Tongue (tissue), 2 donors: ENCODE results near the gene TAAR1. TPM values are rescaled to one million over a fixed set of nuclear protein-coding genes. Genes with fewer than 3 reads are reported as not detected.
"Not testable (repeated sequence)": the region's sequence is repeated elsewhere in the genome, so short reads cannot be mapped to it uniquely, and the experiment has no call there.

Experiments used
- DNase-seq: peaks from one replicate; pipeline ENCODE4 v3.0.0-alpha.2; 2015
- total RNA-seq: library from RNA; depleted of rRNA; stranded (reverse); fragments of >200 nt; gene quantifications from one replicate; pipeline ENCODE4 v1.2.3, GENCODE V29; 2014

Gene TAAR1
- total RNA-seq, result not detected

GRCh38 chr6:132659082-132659481 lies at the start of gene TAAR1:
Gene TAAR1 (minus strand): TSS chr6:132659182. CDS start chr6:132646003, 13,179 bp downstream.
- no peak for DNase-seq

- DNase-seq, result no peak
These were observed 49.8 kb upstream of the TAAR1 start for GRCh38 chr6:132708771-132709170.

DNA sequence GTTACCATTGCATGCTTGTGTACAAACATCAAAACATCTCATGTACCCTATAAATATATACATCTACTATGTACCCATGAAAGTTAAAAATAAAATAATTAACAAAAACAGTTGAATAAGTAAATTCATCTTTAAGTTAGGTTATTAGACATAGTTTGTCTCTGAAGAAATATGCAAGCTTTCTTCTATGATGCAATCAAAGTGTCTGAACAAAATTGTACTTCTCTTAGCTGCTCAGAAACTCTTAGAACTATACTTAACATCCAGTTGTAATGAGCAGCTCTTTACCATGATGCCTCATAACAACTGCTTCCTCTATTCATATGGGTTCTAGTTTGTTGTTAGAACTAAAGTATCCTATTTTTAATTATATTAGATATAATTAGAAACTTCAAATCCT lies 49.0 kb upstream of the TAAR1 start:
- no peak for DNase-seq

DNA sequence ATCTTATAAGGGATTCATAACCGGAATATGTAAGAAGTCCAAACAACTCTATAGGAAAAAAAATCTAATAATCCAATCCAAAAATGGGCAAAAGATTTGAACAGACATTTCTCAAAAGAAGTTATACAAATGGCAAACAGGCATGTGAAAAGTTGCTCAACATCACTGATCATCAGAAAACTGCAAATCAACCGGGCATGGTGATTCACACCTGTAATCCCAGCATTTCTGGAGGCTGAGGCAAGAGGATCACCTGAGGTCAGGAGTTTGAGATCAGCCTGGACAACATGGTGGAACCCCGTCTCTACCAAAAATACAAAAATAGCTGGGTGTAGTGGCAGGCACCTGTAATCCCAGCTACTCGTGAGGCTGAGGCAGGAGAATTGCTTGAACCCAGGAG lies 47.8 kb upstream of the TAAR1 start:
- DNase-seq, result not testable (repeated sequence)

GRCh38 chr6:132703936-132704335 lies 45.0 kb upstream of the TAAR1 start:
- DNase-seq, result no peak

GRCh38 chr6:132698608-132699007 lies 39.6 kb upstream of the TAAR1 start:
- no peak for DNase-seq

- no peak for DNase-seq
These were observed 36.8 kb upstream of the TAAR1 start for GRCh38 chr6:132695773-132696172.

DNA sequence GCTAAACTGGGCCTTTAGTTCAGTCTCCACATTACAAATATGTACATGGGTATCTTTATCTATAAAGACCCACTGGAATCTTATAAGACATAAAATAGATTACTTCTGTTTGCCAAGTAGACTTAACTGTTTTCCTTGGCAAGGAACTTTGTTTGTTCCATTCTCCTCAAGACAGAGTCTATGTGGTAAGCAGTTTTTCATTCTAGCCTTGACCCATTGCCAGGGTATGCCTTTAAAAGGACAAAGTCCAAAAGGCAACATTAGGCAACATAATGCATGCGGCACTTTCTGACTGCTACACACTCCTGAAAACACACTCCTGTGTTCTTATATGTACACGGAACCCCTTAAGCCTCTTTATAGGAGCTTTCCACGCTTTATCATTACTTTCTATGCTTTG lies 34.5 kb upstream of the TAAR1 start:
- DNase-seq, result no peak

GRCh38 chr6:132690678-132691077 lies 31.7 kb upstream of the TAAR1 start:
- DNase-seq, result no peak

GRCh38 chr6:132687306-132687705 lies 28.3 kb upstream of the TAAR1 start:
- no peak for DNase-seq

- no peak for DNase-seq
These were observed 27.5 kb upstream of the TAAR1 start for GRCh38 chr6:132686531-132686930.

GRCh38 chr6:132685009-132685408 lies 26.0 kb upstream of the TAAR1 start:
- DNase-seq, result no peak

DNA sequence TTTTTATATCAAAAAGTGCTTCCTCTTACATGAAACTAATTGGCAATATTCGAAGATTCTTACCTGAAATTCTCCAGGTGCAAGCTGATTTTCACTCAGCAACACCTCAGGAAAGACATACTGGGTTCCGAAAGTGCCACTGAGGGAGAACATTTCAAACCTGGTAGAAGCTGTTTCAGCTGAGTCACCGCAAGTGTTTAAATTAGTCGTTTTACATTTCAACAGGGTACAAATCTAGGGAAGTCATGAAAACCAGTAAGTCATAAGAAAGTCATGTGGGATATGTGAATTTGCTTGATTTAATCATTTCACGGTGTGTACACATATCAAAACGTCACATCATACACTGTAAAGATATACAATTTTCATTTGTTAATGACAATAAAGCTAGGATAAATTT lies 25.3 kb upstream of the TAAR1 start:
- DNase-seq, result no peak

DNA sequence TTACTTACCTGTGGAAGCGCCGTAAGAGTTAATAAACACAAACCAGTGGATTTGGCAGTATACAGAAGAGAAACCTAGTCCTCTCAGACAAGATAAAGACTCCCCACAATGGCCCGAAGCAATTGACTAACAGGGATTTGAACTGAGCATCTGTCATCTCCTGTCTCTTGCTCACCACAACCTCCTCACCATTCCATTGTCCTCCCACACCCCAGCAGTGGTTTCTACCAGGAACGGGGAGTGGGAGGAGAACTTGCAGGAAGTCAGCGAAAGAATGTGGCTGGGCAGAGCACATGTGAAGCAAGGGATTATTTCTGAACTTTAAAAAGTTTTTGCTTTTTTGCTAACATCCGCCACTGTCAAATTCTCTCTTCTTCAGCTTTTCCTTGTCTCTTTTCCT lies 24.6 kb upstream of the TAAR1 start:
- no peak for DNase-seq

GRCh38 chr6:132679094-132679493 lies 20.1 kb upstream of the TAAR1 start:
- not testable (repeated sequence) for DNase-seq

DNA sequence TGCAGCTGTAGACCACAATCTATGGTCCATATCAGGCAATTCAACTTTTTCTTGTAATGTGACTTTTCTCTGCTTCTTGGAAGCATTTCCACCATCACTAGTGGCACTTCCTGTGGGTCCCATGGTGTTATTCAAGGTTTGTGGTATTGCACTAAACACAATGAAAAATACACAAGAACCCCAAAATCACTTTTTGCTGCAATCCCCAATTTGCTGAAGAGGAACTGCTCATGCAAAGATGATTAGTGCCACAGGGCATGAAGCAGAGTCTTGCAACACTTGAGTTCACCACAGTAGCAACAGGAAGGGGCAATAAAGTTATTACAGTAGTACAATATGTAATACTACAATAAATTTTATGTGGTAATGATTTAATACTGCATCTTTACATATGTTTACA lies 16.8 kb upstream of the TAAR1 start:
- no peak for DNase-seq

DNA sequence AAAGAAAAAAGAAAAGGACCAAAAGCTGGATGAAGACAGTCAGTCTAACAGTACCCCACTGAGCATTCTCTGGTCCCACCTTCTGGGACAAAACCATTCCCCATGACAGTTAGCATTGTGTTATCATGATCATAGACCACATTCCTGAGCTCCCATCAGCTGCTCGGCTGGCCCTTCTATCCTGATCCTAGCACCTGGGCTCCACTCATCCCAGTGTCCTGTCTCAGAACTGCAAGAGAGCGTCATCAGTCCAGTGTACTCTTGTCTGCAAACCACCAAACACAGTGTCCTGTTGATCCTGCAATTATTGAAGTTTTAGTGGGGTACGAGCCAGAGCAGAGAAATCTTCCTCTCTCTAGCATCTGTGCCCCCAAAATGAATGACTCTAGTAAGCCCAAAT lies 16.0 kb upstream of the TAAR1 start:
- no peak for DNase-seq

GRCh38 chr6:132673376-132674094 lies 14.6 kb upstream of the TAAR1 start:
- no peak for DNase-seq

DNA sequence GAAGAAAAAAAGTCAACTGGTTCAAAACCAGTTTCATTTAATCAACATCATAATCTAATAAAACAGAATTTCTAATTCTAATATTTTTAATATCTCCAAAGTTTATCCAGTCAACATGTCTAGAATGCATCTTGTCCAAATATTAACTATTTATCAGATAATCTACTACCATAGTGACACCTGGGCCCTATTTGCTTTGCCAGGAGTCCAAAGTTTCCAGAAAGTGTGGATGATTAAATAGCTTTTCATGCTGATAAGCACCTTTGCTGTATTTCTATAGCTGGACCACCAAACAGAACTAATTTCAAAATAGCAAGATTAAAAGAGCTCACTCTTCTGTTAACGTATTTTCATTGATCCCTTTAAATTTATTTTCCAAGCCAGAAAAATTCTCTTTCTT lies 12.3 kb upstream of the TAAR1 start:
- DNase-seq, result no peak

GRCh38 chr6:132669690-132670291 lies 10.8 kb upstream of the TAAR1 start:
- peak; percentile 37 for DNase-seq

DNA sequence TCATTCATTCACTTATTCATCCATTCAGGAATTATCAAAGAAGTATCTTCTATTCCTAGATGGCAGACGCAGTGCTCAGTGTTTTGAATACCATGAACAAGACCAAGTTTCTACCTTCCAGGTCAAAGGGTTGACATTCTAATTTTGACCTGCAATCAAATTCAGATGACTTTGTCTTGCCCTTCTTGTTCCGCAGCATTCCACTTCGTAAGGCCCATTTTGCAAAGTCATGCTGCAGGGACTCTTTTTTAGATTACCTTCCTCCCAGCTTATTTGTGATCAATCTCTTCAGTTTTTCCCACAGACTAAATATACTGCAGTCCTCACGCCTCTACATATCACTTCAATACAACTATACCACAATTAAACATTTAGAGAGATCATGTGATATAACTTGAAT lies 7.1 kb upstream of the TAAR1 start:
- no peak for DNase-seq

DNA sequence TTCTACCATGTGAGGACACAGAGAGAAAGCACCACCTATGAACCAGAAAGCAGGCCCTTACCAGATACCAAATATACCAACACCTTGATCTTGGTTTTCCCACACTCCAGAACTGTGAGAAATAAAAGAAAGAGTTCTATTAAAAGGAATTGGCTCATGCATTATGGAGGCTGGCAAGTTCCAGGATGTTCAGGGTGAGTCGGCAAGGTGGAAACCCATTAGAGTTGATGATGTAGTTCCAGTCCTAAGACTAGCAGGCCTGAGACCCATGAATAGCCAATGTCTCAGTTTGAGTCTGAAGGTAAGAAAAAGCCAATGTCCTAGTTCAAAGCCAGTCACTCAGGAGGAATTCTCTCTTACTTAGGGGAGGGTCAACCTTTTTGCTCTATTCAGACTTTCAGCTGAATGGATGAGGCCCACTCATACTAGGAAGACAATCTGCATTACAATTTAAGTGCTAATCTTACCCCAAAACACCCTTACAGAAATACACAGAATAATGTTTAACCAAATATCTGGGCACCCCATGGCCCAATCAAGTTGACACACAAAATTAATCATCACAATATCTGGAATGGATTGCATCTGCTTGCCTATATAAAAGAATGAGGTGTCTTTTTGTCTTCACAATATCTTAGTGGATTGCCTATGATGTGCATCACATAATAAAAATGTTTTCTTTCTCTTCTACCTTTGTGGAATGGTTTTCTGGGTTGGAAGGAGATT lies 5.5 kb upstream of the TAAR1 start:
- DNase-seq, result no peak

DNA sequence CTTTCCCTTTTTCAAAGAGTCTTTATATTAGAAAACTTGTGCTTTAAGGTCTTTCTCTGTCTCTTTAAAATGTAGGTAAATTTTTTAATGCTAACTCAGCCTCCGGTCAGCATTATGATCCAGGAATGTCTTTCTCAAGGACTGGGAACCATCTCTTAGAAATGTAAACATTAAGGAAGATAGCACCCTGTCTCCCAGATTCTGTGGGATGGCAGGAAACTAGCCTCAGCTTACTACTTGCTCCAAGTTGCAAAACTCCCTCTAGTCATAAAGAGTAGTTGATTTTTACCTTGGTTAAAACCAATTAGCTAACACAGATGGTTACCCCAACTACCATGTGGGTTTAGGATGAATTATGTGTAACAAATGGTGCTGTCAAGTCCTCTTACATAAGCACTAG lies 4.7 kb upstream of the TAAR1 start:
- DNase-seq, result no peak

DNA sequence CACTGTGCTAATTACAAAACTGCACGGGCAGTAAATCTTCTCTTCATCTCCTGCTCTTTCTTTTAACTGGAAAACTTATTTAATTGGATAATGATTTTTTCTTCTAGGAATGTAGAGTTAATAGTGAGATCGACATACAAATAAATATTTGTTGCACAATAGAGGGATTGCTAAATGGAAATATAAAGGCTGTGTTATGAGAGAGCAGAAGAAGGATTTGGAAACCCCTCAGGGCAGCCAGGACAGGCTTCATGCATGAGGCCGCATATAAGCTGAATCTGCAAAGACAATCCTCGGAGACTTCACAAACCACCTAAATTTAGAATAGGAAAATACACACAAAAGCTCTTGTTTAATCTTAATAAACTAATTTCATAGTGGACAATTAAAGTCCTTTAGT lies 2.9 kb upstream of the TAAR1 start:
- no peak for DNase-seq
